Frontal cortex (tissue), 4 donors: ENCODE results near the gene CIDEA. TPM values are rescaled to one million over a fixed set of nuclear protein-coding genes. Genes with fewer than 3 reads are reported as not detected.

Experiments
- DNase-seq, 2 donors: peaks; one replicate each; pipeline ENCODE4 v3.0.0; 2012; ENCODE audit warnings: low spot score in 2 of 2
- FAIRE-seq: peaks from 2 replicates; lab custom pipeline; 2012; peaks lifted over from hg19 to GRCh38; lab: Jason Lieb, UNC
- total RNA-seq: library from RNA; depleted of rRNA; stranded (reverse); fragments of >200 nt; gene quantifications from one replicate; pipeline ENCODE4 v1.2.3, GENCODE V29; 2014
- donor health status: control.
- donor health status: control.
- donor health status: control.

CIDEA gene
- total RNA-seq, 1 donor from 2014 or later: 1.6 TPM

DNA sequence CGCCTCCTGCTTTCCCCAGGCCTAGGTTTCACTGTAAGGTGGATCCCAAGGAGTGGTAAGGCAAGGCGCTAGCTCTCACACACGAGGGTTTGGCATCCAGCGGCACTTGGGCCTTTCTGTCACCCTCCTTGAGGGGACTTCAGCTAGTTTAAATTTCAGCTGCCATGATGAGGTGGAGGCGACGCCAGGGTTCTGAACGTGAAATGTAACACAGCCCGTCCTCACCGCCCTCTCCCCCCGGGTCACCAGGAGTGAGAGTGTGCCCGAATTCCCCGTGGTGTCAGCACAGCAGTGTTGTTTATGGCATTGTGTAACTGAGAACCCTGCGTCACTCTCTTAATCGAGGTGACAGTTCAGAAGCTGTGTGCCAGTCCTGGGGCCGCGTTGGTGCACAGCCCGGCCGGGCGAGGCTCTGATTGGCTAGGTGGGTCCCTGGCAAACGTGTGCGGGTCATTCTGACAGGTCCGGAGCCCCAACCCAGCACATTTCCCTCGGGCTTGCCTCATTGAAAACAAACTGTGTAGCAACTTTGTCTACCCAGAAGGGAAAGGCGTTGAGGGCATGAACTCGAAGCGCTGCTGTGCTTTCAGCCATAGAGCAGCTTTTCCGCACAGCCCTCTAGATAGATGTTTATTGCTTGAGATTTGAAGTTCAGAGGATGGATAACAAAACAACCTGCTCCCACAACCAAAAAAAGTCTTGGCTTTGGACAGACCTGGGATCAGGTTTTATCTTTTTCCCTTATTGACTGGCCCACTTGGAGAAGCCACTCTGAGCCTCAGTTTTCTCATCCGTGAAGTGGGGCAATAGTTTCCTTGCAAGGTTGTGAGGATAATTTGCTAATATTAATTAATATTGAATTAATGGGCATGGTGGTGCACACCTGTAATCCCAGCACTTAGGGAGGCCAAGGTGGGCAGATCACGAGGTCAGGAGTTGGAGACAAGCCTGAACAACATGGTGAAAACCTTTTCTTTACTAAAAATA, 4.9 kb downstream of the CIDEA start:
- no peak for DNase-seq
- no peak for FAIRE-seq

DNA sequence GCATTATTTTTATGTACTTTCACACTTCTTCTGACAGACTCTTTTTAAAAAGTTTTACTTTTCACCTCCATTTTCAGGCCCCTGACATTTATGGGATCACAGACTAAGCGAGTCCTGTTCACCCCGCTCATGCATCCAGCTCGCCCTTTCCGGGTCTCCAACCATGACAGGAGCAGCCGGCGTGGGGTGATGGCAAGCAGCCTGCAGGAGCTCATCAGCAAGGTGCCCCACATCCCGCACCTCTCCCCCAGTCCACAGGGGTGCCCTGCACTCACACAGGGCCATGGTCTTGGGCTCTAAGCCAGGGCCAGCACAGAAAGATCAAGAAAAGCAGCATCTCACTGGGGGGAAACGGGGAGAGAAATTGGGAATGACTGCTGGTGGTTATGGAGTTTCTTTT, 8.6 kb downstream of the CIDEA start:
- DNase-seq: no peak
- no peak for FAIRE-seq

DNA sequence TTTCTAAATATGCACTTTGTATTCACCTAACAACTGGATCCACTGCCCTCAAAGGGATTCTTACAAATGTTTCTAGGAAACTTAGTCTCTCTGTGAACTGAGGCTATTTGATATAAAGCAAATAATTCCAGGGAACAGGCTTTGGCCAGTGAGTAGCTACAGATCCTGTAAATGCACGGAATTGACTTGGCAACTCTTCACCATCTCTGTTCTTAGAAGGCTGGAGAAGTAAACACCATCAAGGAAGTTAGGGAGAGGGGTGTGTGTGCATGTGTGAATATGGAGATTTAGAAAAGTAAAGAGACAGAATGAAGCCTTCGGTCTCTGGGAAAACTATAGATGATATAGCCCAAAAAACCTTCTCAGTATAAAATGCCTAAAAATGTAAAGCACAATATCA, 10.7 kb downstream of the CIDEA start:
- FAIRE-seq: no peak
- DNase-seq: no peak

DNA sequence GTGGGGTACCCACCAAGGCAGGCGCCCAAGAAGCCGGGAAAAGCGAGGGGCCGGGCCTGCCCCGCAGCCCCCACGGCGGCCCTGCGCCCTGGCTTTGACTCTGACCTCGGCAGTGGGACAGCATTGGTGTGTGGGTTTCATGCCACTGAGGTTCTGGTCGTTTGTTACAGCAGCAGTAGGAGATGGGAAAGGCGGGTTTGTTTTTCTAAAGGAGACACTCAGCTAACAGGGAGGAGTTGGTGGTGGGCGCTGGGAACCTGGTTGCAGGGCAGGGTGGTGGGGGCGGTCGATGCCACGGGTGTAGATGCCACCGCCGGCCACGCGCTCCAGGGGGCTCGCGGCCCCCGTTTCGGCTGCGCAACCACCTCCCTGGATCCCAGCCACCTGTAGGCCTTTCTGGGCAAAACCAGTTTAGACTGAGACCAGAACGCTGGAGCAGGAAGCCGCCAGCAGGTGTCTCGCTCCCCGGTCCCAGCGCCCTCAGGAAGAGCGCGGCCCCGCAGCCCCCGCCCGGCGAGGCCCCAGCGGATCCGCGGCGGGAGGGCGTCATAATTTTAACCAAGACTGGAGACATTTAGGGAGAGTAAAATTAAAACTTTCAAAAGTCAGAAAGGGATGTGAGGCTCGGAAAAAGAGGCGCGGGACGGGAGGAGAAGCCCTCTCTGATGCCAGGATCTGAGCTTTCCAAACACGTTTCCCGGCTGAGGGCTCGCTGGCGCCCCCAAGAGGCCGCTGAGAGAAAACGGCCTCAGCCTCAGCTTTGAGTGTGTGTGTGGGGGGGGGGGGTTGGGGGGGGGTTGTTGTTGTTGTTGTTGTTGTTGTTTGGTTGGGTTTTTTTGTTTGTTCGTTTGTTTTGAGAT, 17.4 kb downstream of the CIDEA start:
- FAIRE-seq (no peak), DNase-seq (peak; percentile 63 to 84)

DNA sequence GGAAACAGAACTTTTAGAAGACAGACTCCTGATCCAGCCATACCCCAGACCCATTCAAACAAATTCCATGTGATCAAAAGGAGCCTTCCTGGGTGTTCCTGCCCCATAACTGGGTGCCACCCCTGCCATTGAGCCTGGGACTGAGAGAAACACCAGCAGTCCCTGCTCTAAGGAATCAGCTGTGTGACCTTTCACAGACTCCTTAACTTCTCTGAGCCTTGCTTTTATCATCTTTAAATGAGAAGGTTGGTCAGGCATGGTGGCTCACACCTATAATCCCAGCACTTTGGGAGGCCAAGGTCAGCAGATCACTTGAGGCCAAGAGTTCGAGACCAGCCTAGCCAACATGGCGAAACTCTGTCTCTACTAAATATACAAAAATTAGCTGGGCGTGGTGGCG, 20.6 kb downstream of the CIDEA start:
- FAIRE-seq: no peak
- no peak for DNase-seq

DNA sequence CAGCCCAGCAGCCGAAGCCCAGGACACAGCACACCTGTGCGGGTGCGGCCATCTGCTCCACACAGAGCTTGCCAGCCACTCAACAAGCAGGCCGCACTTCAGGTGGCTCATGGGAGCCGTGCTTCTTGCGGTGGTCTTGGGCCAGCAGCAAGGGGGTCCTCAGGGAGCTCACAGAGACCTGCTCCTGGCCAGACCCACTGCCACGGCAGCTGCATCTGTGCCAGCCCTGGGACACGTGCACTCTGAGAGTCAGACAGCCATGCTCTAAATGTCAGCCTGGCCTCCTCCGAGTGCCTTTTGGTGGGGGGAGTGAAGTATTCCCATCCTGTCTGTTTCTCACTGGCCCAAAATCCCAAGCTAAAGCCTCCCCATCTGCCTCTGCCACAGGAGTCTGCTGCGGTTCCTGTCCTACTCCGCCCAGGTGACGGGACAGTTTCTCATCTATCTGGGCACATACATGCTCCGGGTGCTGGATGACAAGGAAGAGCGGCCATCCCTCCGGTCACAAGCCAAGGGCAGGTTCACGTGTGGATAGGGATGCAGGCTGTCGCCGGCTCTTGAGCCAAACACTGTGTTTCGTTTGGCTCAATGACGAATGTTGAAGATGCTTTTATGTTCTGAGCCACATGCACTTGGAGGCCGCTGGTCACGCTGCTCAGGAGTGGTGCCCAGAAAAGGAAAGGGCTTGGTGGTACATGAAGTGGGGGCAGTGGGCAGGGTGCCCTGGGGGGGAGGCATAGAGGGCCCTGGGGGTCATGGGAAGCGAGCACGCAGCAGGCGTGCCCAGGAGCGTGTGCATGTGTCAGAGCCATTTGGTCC, 22.8 kb downstream of the CIDEA start:
- DNase-seq (no peak), FAIRE-seq (no peak)

DNA sequence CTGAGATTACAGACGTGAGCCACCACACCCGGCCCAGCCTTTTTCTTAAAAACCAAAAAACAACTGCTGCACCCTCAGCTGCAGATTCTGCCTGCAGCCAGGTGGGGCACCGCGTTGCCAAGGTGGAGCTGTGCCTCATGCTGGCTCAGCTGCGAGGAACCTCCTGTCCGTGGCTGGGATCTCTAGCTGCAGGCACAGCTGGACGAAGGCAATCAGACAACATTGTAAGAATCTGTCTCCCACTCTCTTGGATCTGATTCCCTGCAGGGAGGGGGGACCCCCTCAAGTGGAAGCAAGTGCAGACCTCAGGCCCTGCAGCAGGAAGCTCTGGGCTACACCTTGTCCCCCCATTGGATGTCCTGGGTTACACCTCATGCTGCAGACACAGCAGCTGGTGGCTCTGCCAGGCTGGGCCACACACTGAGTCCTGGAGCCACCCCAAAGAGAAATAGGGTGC, 24.1 kb downstream of the CIDEA start:
- DNase-seq (no peak), FAIRE-seq (no peak)

DNA sequence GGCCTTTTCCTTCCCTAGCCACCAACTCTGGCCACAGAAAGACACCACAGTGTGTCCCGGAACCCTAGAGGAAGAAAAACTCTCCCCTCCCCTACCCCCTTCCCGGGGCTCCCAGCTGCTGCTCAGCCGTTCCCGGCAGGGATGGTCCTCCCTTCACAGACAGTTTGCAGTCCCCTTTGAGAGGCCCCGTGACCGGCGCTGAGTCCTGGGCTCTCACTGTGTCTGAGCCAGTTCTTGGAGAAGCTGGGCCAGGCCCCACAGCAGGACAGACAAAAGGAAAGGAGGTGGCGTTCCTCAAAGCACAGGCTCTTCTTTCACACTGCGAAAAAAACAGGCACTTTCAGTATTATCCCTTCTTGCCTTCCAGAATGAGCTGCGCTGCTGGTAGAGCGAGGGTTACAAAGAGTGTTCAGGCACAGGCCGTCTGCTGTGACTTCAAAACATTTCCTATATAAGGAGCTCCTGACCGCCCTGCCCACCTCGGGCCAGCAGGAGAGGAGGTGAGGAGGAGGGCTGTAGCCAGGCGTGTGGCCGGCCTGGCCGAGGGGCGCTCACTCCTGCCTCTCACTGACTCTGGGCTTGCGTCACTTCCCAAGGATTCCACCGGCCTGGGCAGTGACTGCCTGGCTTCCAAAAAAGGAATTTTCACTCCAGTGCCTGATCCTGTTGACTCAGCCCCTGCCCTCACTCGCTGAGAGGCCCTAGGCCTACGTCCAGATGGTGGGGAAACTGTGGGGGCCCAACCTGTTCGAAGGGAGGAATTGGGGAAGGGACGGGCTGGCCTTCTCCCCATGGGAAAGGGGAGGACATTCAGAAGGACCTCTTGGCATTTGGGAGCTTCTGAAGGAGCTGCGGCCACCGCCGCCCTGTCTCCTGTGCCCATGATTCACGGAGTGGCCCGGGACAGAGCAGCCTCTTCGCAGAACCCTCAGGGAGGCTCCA, 24.9 kb downstream of the CIDEA start:
- peak in 1 of 2 donors; percentile 73 for DNase-seq
- FAIRE-seq: no peak

DNA sequence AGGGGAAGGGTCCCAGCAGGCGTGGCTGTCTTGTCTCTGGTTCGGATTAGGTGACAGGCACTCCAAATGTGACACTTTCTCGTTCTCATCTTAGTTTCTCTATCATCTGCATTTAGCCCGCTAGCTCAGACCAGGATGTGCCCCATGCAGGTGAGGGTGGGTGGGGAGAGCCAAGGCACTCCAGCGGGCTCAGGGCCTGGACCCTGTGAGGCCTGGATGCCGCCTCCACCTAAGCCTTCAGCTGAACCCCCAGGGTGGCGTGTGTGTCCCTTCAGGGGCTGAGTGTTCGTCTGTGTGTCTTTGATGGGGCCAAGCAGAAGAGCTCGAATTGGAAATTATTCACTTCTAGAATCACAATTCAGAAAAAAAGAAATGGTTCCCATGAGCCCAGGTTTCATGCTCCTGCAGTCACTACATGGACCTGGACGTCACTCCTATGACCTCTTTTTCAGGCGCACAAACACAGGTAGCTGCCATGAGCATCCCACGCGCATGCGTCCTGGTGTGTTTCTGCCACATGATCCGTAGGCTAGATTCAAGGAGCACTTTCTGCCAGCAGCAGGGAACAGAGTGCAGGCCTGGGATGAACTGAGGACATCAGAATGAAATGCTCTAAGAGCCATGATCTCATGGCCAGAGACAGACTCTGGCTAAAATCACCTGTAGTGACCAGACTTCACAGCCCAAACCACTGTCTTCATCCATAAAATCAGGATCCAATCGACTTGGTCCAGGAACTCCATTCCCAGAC, 25.8 kb downstream of the CIDEA start:
- DNase-seq (no peak), FAIRE-seq (no peak)

DNA sequence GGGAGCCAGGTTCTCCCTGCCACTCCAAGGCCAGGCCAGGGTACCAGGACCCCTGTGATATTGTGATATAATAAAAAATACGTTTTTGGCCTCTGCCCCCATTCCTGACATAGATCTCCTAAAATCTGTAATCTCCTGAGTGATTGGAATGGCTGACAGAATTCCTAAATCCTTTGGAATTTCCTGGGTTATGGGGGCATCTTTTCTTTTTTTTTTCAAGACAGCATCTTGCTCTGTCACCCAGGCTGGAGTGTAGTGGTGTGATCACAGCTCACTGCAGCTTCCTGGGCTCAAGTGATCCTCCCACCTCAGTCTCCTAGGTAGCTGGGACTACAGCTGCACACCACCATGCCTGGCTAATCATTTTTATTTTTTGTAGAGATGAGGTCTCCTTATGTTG, 27.7 kb downstream of the CIDEA start:
- no peak for FAIRE-seq
- no peak for DNase-seq

DNA sequence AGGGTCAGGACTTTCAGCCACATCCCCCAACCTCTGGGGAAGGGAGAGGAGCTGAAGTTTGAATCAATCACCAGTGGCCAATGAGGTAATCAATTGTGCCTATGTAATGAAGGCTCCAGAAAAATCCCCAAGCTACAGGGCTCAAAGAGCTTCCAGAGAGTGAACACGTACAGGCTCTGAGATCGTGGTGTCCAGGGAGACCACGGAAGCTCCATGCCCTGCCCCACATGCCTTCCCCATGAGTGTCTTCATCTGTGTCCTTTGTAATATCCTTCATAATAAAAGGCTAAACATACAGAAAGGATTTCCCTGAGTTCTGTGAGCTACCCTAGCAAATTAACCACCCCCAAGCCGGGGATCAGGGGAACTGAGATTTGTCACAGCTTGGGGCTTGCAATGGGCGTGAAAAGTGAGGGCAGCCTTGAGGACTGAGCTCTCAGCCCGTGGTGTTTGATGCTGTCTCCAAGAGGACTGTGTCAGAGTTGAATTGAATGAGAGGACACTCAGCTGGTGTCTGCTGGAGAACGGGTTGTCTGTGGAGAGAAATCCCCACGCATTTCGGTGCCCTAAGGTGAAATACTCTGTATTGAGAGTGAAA, 28.4 kb downstream of the CIDEA start:
- DNase-seq (no peak), FAIRE-seq (no peak)

DNA sequence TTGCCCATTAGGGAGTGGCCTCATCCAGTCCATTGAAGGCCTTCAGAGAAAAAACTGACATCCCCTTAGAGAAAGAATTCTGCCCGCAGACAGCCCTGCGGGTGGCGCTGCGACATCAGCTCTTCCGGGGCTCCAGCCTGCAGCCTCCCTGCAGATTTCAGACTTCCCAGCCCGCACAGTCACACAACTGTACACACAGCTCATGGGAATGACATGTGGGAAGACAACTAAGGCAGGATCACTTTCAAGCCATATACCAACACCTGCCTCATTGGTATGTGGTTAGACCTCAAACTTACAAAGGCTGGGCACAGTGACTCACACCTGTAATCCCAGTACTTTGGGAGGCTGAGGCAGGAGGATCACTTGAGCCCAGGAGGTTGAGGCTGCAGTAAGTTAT, 29.1 kb downstream of the CIDEA start:
- FAIRE-seq (no peak), DNase-seq (no peak)

DNA sequence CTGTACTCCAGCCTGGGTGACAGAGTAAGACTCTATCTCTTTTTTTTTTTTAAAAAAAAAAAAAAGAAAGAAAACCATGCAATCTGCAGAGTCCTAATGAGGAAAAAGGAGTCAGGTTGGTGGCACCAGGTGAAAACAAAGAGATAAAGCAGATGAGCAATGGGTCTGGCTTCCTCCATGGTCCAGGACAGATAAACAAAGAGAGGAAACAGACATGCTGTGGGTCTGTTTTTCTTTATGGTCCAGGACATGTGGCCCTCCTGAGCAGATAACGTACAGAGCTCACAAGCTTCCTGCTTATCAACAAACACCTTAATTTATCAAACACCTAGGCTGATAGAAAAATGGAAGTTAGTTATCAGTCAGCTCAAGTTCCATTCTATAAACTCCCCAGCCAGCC, 29.5 kb downstream of the CIDEA start:
- no peak for FAIRE-seq
- DNase-seq: no peak

DNA sequence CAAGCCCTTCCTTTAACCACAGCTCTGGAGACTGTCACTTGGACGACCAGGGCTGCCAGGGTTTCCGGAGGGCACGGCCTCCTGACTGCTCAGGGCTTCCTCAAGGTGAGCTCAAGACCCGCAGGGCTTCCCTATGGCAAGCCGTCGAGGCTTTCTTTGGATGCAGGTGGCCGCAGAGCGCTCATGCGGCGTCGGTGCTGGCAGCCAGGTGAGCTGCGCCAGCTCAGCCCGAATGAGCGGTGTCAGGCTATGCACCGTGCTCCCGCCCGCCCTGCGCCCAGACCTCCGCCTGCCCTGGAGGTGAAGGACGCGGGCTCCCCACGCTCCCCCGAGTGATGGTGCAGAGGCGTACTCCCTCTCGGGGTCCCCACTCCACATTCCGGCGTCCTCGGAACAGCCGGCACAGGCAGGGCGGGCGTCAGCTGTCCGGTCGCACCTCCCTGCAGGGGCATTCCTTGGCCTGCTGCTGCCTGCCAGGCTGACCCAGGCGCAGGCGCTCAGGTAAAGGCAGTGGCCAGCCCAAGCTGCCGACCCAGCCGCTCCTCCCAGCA, 33.0 kb downstream of the CIDEA start:
- FAIRE-seq: no peak
- DNase-seq: no peak

DNA sequence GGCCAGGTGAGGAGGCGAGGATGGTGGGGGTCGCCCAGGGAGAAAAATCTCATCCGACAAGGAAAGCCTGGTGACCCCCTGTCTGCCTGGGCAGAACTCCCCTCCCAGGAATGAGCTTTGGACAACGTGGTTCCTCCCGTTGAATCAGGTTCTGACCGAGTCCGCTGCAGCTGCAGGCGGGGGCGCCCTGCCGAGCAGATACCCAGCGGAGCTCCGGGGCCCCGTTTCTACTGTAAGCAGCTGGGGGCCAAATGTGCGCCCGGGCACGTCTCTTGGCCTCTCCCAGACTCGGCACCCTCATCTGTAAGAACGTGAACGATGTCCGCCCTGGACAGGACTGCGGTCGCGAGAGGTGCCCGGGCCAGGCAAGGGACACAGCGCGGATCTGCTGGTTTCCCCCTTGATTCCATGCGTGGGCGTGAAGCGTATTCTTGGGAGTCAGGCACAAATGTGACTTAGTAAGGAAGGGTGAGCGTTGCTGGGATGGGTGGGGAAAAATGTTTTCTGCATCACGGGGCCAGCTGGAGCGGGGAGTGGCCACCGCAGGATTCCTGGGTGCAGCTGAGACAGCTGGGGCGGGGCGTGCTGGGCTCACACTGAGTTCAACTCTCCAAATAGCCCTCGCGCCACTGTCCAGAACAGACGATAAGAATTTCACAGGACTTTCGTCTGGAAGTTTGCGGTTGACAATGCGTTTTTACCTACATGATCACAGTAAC, 33.7 kb downstream of the CIDEA start:
- DNase-seq: peak in 1 of 2 donors; percentile 64
- no peak for FAIRE-seq

DNA sequence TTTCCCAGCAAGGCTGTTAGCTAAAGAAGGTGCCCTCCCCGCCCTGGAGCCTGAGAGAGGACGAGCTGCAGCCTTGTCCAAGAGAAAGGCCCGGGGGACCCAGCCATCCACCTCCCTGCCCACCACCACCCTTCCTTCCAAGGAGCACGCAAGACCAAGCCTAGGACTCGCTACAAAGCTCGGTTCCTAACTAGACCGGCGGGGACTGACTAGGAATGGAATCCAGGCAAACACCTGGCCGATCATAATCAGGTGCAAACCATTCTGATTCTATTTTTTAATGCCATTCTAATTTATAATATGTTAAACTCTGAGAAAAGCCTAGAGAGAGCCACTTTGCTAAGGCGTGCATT, 34.2 kb downstream of the CIDEA start:
- no peak for DNase-seq
- FAIRE-seq: no peak

DNA sequence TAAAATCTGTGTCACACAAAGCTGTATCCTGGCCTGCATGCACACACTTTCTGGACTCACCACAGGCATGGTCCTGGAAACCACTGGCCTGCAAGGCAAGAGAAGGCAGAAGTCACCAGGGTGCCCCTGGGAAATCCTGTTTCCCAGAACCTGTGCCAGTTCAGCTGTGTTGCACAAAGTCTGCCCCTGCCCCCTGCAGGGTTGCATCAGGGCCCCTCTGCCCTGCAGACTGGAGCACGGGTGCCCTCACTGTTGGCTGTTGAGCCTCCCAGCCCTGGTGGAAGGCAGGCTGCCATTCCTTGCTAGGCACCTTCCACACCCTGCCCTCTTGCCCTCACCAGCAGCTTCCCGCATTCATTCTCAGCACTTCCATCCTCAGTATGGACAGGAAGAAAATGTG, 35.9 kb downstream of the CIDEA start:
- no peak for FAIRE-seq
- DNase-seq: no peak
